Endometrial microvascular endothelial cells (primary cell): Measurements from ENCODE around the gene PPP1R3C. TPM values are rescaled to one million over a fixed set of nuclear protein-coding genes. Genes with fewer than 3 reads are reported as not detected.

ENCODE experiments used
- in situ Hi-C: cut with HindIII; loops from 2 replicates; pipeline ENCODE4 v1.10.0; 2017; ENCODE audit warnings: low sequenced_read_pairs, low pct_unique_long_range_greater_than_20kb; ENCODE audit errors: inconsistent ontology term
- total RNA-seq: library from RNA; depleted of rRNA; stranded (reverse); fragments of >200 nt; gene quantifications from one replicate; pipeline ENCODE4 v1.2.3, GENCODE V29; 2015; ENCODE audit errors: inconsistent ontology term

PPP1R3C gene
- total RNA-seq = 2.0 TPM

DNA sequence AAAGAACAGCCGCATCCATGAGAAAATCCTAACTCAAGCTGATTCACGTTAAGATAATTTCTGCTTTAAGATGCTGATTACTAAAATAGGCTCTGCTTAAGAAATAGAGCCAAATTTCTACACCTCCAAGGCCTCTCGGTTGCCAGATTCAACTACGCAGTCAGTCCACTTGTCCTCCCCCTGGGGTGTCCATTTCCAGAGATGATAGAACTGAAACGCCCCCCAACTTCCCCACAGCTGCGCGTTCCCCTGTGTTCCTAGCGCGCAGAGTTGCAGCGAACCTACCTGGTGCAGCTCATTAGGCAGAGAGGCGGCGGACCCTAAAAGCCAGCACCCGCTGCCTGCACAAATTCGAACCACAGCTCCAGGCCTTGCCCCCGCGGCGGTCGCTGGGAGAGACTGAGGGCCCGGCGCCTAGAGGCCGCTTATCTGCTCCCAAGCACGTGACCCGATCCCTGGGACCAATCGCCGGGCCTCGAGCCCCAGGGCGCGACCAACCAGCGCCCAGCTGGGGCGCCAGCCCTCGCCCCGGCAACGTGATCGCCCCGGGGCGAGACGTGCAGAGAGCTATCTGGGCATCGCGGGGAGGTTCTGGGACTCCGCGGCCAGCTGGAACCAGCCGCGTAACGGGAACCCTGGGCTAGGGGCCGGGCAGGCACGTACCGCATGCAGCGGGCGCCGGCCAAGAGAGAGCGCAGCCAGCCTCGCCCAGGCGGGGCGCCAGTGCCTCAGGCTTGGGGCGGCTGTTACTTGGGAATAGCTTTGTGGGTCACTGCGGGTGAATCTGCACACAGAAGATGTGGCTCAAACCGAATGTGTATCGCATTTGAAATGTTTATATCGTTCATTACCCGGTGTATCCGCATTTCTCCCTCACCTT lies at the start of gene PPP1R3C:
Gene PPP1R3C, minus strand, starts transcription at position 401 of the 880 bp plus-strand sequence. Its CDS starts 102 bp downstream, at position 299.
- in situ Hi-C loops = no loop called here

GRCh38 chr10:91681361-91682276 lies 48.7 kb upstream of the PPP1R3C start:
- in situ Hi-C loops = no loop called here

DNA sequence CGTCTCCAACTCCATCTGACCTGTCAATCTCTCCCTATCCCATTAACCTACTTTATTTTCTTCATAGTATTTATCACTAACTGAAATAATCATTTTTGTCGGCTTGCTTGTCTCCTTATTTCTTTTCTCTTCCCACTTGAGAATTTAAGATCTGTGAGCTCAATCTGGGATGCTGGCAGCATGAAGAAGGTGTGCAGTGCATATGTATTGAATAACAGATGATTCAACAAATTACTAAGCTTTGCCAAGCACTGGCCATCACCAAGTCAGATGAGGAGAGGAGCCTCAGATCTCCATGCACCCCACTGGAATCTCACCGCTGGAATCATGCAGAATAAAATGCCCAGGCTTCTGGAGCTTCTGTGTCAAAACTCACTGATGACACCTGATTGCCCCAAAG lies 47.6 kb upstream of the PPP1R3C start:
- in situ Hi-C loops = no loop called here

GRCh38 chr10:91679296-91679695 lies 46.4 kb upstream of the PPP1R3C start:
- in situ Hi-C loops = no loop called here

DNA sequence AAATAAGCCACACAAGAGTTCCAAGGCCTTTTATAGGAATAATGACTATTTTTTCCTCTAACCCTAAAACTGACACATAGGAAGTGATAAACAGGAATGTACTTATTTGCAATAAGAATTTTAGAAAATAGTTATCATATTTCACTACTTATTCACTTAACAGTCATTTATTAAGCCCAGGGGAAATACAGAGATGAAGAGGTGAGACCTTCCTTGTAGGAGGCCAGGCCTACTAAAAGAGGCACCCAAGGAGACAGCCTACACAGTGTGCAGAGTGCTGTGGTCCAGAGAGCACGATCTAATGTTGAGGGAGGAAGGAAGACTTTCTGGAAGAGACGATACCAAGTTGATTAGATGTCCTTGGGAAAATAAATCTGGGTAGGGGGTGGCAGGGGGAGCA lies 45.0 kb upstream of the PPP1R3C start:
- in situ Hi-C loops = no loop called here

DNA sequence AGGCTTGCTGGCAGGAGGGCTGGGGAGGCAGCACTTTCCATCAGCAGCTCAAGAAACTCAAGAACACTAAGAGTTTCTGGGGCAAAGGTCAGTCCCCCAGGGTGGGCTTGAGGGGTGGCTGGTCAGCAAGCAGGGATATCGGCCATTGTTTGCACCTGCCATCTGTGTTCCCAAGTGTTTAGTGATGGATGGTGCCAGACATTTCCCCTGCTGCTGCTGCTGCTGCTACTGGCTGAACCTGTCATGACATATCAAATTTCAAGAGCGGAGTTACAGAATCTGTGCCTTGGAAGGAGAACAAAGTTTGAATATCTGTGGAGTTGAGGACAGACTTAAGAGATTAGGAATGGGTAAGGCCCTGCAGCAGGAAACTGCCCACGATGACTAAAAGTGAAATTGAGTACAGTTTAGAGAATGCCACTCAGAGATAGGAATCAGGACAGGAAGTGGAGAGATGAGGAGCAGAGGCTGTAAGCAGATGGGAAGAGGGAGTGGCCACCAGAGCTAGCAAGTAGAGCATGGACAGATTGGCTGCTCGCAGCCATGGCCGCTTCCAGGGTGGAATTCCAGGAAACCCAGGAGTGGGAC lies 39.2 kb upstream of the PPP1R3C start:
- in situ Hi-C loops = no loop called here

GRCh38 chr10:91668913-91669312 lies 36.0 kb upstream of the PPP1R3C start:
- in situ Hi-C loops = no loop called here

GRCh38 chr10:91665842-91666241 lies 33.0 kb upstream of the PPP1R3C start:
- in situ Hi-C loops = no loop called here

GRCh38 chr10:91664426-91664825 lies 31.6 kb upstream of the PPP1R3C start:
- in situ Hi-C loops = no loop called here

DNA sequence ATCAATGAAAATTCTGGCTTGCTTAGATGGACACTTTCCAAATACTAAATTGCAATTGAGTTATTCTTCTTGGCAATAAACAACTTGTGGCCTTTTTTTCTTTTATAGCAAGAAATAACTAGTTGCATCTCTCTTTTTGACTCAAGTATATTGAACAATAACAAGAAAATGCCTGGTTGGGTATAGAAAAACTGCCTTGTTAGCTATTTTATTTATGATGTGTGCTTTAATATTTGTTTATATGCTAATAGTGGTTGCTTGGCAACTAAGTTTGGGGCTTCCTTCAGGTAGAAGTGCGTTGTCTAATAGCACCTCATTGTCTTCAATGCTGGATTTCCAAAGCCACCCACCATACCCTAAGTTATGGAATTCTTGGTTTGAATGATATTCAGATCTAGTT lies 30.1 kb upstream of the PPP1R3C start:
- in situ Hi-C loops = no loop called here

- in situ Hi-C loops = no loop called here
Measured at GRCh38 chr10:91653219-91653870, 20.5 kb upstream of the PPP1R3C start.

DNA sequence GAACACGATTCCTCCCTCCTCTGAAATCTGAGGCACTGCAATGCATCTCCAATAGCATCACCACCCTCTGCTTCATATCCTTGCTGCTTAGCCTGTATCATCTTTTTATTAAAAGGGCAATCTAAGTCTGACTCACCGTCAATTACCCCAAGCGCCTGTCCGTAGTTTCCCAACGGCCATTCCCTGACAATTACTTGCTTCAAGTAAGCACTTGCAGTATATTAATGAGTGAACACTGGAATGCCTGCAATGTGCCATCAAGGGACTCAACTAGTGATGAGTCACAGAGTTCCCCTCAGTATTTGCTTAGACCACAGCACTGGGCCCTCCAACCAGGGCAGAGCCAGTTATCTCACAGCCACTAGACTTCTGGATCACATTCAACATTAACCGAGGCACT lies 19.5 kb upstream of the PPP1R3C start:
- in situ Hi-C loops = no loop called here

- in situ Hi-C loops = no loop called here
Measured at GRCh38 chr10:91643700-91644099, 10.8 kb upstream of the PPP1R3C start.

GRCh38 chr10:91642831-91643692 lies 10.2 kb upstream of the PPP1R3C start:
- in situ Hi-C loops = no loop called here

- in situ Hi-C loops = no loop called here
Measured at GRCh38 chr10:91636892-91637291, 4.0 kb upstream of the PPP1R3C start.

DNA sequence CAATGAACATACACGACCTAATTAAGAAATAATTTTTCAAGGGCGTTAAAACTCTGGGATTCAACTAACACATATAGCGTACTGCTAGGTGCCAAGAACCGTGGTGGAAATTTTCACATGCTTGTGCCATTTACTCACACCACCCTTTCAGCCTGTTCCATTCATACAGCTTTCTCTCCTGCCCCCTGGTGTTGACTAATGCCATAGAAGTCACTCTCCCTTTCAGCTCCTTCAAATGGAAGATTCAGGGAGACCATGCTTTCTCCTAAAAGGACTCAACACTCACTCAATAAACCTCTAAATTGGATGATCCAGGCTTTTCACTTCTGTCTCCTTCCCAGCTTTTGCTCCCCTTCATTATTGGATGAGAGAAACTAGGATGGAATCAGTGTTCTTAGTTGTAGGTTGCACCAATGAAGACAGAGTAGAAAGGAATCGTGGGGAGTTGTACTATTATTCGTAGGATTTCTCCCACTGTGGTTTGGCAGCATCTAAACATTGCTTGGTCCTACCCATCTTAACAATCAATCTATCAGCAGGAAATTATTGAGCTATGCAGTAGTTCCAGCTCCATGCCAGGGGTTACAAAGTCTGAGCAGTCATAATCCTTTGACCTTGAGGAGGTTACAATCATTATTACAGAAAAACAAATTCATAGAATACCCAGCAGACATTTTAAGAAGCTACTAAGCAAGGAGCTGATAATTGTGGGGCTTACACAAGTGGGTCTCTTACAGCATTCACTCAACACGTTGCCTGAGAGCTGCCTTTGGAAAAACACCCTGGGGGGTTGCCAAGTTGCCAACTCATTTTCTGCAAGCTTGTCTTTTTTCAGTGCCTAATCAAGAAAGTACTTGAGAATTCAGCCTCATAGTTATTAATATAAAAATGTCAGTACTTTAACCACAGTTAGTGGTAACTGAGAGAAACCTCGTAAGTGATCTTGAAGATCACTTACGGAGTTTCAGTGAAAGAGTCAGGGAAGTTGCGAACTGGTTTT lies 2.8 kb upstream of the PPP1R3C start:
- in situ Hi-C loops = no loop called here

- in situ Hi-C loops = no loop called here
Measured at GRCh38 chr10:91634898-91635297, 2.0 kb upstream of the PPP1R3C start.
